Measurements from ENCODE around the gene SMIM28.
"Not testable (repeated sequence)": the region's sequence is repeated elsewhere in the genome, so short reads cannot be mapped to it uniquely, and the experiment has no call there.

SMIM28 gene

GRCh38 chr6:138410048-138410735 is 32.5 kb downstream of the SMIM28 start:
- DNase-seq: no peak

- DNase-seq: no peak
Measured at GRCh38 chr6:138410972-138411880, 33.5 kb downstream of the SMIM28 start.

DNA sequence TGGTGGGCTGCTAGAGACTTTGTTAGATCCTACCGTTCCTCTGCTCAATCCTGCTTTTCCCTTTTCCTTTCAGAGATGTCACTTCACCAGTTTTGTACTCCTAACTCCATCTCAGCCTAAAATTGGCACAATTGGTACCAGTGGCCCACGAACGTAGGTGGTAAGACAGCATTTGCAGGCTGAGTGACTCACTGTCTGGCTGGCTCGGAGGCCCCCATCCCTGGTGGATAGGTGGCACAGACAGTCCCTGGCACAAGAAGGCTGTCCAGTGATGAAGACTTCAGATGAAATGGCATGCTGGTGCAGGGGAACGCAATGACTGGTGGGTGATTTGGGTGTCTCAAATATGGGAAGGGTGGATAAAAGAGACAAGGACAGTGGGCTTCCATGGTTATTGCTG is 37.4 kb downstream of the SMIM28 start:
- DNase-seq: no peak

DNA sequence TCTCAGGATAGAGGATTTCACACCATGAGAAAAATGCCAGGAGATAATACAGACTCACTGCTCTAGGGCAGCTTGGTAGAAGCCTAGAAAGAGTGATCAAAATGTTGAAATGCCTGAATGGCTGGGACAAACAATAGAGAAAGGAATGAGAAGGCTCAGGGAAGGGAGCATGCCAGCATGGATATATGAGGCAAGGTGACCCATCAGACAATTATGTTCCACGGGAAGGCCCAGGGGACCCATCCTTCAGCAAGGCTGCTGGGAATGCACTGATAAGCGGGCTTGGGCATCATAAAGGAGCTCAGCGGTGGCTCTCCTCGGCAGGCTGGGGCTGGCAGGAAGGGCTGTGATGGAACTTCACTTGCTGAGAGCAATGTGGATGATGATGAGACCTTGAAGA is 38.5 kb downstream of the SMIM28 start:
- no peak for DNase-seq

DNA sequence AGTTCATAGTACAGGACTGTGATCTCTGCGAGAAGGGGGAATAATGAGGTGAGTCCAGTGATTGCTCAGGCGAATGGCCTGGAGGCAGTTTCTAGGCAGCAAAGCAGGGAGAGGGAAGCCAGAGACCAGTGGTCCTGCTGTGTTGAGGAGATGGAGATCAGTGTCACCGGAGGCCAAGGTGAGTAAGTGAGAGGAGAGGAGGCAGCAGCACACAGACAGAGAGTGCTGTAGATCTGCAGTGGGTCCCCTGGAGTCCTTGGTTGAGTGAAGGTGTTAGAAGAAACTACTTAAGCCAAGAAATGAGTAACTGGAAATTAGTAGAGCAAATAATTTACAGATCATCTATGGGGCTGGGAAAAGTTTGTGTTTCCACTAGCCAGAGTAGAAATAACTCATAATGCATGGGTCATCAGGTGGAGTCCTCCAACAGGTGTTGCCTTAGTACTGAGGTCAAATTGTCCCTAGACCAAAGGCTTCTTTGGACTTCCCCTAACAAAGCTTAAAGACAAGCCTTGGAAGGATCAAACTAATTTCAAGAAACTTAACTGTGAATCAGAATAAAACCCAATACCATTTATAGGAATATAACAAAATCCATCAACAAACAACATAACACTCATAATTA is 39.9 kb downstream of the SMIM28 start:
- DNase-seq: no peak

- no peak for DNase-seq
Measured at GRCh38 chr6:138418118-138418742, 40.5 kb downstream of the SMIM28 start.

DNA sequence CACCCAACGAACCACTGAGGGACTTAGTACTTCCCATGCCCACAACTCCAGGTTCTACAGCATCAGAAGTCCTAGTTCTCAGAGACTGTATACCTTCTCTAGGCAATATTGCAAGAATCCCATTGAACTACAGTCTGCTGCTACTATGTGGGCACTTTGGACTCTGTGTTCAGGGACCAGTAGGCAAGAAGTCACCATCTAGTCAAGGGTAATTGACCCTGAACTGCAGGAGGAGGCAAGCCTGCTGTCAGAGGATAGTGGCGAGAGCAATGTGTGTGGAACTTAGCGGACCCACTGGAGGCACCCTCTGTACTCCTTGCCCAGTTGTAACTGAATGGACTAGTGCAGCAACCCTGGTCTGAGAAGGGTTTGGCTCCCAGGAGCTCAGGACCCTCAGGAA is 42.1 kb downstream of the SMIM28 start:
- no peak for DNase-seq

DNA sequence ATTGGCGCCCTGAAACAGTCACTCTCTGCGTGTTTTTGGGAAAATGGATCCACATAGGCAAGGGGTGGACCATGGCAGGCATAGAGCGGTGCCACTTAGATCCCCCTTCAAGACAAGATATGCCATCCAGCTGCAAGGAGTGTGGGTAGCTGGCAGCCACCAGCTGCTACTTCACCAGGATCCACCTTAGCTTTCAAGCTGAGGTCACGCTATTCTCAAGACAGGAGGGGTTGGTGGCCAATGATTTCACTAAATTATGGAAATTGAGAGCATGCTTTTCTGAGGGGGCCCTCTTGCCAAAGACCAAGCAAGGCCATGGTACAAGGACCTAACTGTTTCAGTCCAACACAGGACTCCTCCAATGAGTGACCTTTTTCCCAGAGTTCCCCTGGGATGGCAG is 42.7 kb downstream of the SMIM28 start:
- no peak for DNase-seq

DNA sequence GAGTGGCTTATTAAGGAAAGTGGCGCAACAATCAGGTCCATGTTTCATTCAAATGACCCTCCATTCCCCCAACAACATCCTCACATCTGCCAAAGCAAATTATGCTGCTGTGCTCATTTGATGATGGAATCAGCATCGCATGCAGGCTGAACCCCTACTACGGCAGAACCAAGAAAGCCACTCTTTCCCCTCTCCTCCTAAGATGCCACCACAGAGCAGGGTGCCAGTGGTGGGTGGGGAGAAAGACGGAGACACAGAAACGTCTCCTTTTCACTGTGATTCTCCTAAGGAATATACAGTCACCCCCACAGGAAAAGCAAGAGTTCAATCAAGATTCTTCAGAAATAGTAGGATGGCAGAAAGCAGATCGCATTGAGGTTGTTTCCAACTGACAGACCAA is 43.4 kb downstream of the SMIM28 start:
- no peak for DNase-seq

GRCh38 chr6:138421608-138422007 is 43.9 kb downstream of the SMIM28 start:
- no peak for DNase-seq

- DNase-seq: no peak
Measured at GRCh38 chr6:138422861-138423260, 45.2 kb downstream of the SMIM28 start.

DNA sequence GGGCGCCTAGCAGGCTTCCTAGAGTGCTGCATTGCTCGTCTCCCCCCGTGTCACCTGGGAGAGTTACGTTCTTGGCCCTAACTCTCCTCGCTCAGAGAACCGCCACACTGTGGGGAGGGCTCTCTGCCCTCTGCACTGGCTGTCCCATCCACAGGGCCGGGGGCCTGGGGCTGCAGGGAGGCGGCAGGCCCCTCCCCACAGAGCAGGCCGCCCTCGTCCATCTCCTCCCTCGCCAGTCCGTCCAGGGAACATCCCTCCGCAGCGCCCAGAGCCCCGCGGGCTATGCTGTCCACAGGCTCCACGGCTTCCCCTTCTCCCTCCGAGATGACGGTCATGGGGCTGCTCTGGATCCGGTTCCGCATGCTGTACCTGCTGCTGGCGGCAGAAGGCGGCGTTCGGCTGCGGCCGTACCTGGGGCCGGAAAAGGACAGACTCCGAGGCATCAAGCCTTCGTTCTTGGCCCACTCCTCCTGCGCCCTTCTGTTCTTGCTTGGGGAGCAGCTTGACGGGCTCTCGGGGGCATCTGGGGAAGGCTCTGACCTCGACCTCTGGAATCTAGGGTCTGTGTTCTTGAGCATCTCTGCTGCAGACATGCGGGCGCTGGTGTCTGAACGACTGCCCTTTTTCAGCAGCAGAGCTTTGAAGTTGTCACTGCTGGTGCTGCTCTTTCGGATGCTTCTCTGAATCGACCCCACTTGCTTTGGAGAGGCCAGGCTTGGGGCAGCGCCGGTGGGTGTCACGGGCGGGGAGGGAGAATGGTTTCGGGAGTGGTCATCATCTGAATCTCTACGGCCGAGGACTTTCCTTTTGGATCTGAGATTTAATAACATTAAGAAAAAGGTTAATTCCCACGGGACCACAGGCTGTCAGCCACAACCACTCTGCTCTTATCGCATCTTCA is 46.5 kb downstream of the SMIM28 start:
- DNase-seq: no peak

GRCh38 chr6:138425256-138425655 is 47.6 kb downstream of the SMIM28 start:
- not testable (repeated sequence) for DNase-seq

- no peak for DNase-seq
Measured at GRCh38 chr6:138426500-138427123, 48.9 kb downstream of the SMIM28 start.

DNA sequence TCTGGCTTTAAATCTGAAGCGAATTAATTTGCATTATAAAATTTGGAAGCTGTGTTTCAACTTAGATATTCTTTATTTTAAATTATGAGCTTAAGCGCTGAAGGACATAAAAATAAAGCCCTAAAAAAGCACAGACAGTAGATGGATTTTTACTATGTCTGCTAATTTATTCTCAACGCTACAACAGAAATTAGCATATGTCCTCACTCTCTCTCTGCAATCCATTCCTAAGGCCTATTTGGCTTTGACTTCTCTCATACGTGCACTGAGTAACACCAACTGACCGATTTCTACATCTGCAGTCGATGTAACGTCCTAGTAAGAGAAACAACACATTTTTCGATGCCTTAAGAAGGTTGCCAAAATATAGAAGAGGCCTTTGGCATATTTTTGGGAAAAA is 50.0 kb downstream of the SMIM28 start:
- DNase-seq: no peak

- DNase-seq: no peak
Measured at GRCh38 chr6:138428944-138429598, 51.4 kb downstream of the SMIM28 start.

- no peak for DNase-seq
Measured at GRCh38 chr6:138429761-138430160, 52.1 kb downstream of the SMIM28 start.

- DNase-seq: no peak
Measured at GRCh38 chr6:138430361-138431145, 52.8 kb downstream of the SMIM28 start.

- no peak for DNase-seq
Measured at GRCh38 chr6:138431256-138432062, 53.8 kb downstream of the SMIM28 start.

DNA sequence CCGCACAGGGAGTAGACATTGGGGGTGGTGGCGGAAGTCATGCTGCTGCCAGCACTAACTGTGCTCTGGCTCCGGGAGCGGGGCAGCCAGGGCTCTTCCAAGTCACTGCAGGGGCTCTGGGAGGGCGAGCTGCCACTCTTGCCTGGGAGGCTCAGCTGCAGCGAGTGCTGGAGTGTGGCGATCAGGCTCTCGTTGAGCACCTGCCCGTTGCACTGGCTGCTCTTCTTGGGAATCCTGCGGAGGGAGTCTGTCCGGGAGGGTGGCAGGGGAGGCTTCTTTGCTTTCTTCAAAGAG is 54.3 kb downstream of the SMIM28 start:
- no peak for DNase-seq

Measured in DMS 273 treated with DMSO at 0.1 percent for 48 hours (cell line).